Astrocyte of the spinal cord (primary cell): ENCODE data around the gene SPOP.

Experiments used
- DNase-seq: peaks from one replicate; pipeline ENCODE4 v3.0.0; 2011; ENCODE audit warnings: low read depth, low spot score
- H3K4me3 ChIP-seq: 2 replicates; pipeline ENCODE4 v1.5.1; 2011; ENCODE audit warnings: low read depth, mild to moderate bottlenecking, low read length, moderate library complexity
- in situ Hi-C: cut with HindIII; loops from 2 replicates; pipeline ENCODE4 v1.10.0; 2017; ENCODE audit warnings: low sequenced_read_pairs
- TF ChIP-seq, protein P1 (sequence below): IDR thresholded peaks from 2 replicates; pipeline ENCODE4 v1.5.1; 2012; ENCODE audit warnings: low read depth, mild to moderate bottlenecking, low read length, inconsistent platforms

Gene SPOP

DNA sequence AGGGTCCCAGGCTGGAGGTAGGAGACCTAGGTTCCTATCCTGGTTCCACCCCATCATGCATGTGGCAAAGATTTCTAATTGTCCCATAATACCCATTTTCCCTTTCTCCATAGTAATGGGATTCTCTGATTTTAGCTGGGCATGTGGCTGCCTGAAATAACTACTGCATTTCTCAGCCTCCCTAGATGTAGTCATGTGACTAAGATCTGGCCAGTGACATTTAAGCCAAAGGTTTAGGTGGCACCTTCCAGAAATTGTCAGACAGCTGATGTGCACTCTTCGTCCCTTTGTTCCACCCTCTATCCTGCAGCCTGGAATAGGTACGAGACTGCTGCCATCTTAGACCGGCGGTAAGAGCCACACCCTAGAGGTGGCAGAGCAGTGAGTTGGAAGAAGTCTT is 94.0 kb downstream of the SPOP start:
- TF ChIP-seq, protein P1, sequence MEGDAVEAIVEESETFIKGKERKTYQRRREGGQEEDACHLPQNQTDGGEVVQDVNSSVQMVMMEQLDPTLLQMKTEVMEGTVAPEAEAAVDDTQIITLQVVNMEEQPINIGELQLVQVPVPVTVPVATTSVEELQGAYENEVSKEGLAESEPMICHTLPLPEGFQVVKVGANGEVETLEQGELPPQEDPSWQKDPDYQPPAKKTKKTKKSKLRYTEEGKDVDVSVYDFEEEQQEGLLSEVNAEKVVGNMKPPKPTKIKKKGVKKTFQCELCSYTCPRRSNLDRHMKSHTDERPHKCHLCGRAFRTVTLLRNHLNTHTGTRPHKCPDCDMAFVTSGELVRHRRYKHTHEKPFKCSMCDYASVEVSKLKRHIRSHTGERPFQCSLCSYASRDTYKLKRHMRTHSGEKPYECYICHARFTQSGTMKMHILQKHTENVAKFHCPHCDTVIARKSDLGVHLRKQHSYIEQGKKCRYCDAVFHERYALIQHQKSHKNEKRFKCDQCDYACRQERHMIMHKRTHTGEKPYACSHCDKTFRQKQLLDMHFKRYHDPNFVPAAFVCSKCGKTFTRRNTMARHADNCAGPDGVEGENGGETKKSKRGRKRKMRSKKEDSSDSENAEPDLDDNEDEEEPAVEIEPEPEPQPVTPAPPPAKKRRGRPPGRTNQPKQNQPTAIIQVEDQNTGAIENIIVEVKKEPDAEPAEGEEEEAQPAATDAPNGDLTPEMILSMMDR, result no peak
- in situ Hi-C loops, result no loop called here
- DNase-seq, result no peak
- no peak overlapping the region for H3K4me3 ChIP-seq

DNA sequence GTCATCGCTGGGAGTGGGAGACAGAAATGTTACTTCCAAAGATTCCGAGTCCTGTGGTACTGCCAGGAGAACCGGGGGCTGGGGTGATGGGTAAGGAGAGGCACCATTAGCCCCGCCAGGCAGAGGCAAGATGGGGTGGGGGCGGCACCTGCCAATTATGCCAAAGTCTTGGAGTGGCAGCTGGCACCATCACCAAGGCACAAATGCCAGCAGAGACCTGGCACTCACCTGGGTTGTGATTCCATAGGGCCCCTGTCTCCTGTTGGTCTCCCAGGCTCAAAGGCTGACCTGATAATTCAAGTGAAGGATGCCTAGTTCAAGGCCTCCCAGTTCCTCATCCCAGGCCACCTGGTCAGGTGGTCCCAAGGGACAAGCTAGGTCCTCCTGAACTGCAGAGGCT is 94.7 kb downstream of the SPOP start:
- in situ Hi-C loops, result no loop called here
- H3K4me3 ChIP-seq, result no peak overlapping the region
- TF ChIP-seq, protein P1, result no peak
- DNase-seq, result no peak

DNA sequence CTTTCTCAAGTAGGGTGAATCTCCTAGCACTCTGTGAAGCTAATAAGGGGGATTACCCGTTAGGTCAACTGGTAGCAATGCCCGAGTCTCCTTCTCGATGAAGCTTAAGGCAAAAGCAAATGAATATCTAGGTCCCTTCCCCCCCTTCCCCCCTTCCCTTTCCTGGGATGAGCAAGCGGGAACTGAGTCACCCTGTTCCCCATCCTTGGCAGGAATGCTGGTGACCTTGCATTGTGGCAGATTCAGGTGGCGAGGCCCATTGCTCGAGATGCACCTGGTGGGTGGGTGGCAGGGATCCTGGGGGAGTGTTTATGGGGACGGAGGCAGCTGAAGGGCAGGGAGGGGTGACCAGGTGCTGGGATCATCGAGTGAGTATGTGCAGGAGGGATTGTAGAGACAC is 95.1 kb downstream of the SPOP start:
- DNase-seq, result no peak
- TF ChIP-seq, protein P1, result no peak
- in situ Hi-C loops, result no loop called here
- no peak overlapping the region for H3K4me3 ChIP-seq

DNA sequence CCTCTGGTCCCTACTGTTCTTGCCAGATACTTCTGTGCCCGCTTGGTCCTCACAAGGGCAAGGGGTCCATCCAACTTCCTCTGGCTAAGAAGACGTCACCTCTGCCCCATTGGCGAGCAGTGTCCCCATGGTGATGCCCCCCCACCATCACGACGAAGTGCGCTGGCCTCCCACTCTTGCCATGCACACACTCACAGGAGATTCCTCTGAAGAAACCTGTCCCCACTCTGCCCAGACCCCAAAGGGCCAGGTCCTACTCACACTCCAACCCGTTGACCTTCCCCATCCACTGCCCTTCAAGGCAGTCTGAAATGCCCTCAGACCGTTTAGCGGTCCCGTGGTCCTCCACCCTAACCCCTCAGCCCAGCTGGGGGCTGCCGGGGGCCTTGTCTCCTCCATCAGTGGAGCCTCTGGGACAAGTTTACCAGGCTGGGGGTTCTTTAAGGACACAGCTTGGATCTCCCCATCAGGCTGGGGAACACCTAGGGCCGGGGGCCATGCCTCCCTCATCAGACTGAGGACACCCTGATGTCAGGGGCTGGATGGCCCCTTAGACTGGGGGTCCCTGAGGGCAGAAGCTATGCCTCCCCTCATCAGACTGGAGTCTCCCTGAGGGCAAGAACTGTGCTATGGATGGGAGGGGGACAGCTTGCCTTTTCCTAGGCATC is 95.7 kb downstream of the SPOP start:
- no peak for DNase-seq
- TF ChIP-seq, protein P1, result no peak
- no peak overlapping the region for H3K4me3 ChIP-seq
- in situ Hi-C loops, result no loop called here

DNA sequence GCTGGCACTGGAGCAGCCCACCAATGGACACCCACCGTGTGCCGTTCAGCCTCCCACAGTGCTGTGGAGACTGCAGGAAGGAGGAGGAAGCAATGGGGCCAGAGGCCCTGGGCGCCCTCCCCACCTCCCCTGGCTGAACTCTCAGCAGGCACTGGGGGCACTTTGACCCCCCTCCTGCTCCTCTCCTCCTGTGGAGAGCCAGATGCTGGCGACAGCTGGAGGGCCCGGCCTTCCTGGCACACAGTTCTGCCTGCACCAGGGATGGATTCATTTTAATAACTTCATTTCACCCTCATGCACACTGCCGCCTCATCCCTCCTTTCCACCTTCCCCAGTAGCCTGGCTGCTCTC is 96.3 kb downstream of the SPOP start:
- no peak overlapping the region for H3K4me3 ChIP-seq
- DNase-seq, result no peak
- in situ Hi-C loops, result no loop called here
- TF ChIP-seq, protein P1, result no peak

DNA sequence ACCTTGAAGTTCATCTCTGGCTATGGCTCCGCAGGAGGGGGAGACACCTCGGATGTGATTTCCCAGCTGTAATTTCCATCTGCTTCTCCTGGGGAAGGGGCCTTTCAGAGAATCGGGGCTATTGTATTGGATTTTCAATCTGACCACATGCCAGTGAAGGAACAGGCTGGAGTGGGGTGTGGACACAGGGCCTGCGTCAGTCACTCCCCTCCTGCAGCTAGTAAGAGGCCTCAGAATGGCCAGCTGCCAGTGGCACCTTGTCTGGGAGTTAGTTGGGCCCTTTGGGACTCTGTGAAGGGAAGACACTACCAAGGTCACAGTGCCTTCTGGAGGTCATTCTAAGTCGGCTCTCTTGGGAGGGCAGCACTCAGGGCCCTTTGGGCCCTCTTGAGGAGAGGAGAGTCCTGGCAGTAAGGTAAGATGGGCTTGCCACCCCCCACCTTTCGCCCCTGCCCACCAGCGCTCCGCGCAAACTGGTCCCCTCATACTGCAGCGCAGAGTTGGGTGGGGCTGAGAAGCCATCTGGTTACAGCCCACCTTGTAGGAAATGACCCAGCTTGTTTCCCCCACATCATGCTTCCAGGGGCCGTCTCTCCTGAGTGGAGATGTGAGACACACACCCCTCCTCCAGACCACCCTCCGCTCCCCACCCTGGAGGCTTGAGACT is 96.8 kb downstream of the SPOP start:
- in situ Hi-C loops, result no loop called here
- TF ChIP-seq, protein P1, result no peak
- no peak for DNase-seq
- H3K4me3 ChIP-seq, result no peak overlapping the region
